Heart right ventricle (tissue), 16 donors: Measurements from ENCODE around the gene OR51F2. TPM values are rescaled to one million over a fixed set of nuclear protein-coding genes. Genes with fewer than 3 reads are reported as not detected.
"Not testable (repeated sequence)": the region's sequence is repeated elsewhere in the genome, so short reads cannot be mapped to it uniquely, and the experiment has no call there.

Source experiments
- ATAC-seq, 8 donors: fragments of 200-7000 bp; cut with Tn5 transposase; one replicate each; pipeline ENCODE4 v1.9.1; 2020; ENCODE audit warnings: mild to moderate bottlenecking in 8 of 8, moderate library complexity in 8 of 8, moderate number of reproducible peaks in 1 of 8
- DNase-seq, 2 donors: peaks; one replicate each; pipeline ENCODE4 v3.0.0-alpha.2; 2020
- H3K27ac ChIP-seq, 10 donors: fragments of 200-600 bp; sonication (generic) in 2 of 10; one replicate each; pipeline versions ENCODE4 v1.5.0 to v1.8.0; 2020 to 2022; ENCODE audit warnings: mild to moderate bottlenecking in 3 of 10
- H3K27me3 ChIP-seq, 7 donors: fragments of 200-600 bp; one replicate each; pipeline ENCODE4 v1.8.0; 2021 to 2022; ENCODE audit warnings: mild to moderate bottlenecking in 2 of 7
- H3K36me3 ChIP-seq, 9 donors: fragments of 200-600 bp; sonication (generic) in 1 of 9; one replicate each; pipeline versions ENCODE4 v1.5.0 to v1.8.0; 2020 to 2022; ENCODE audit warnings: mild to moderate bottlenecking in 2 of 9
- H3K4me1 ChIP-seq, 9 donors: fragments of 200-600 bp; sonication (generic) in 1 of 9; one replicate each; pipeline versions ENCODE4 v1.5.0 to v1.8.0; 2020 to 2022; ENCODE audit warnings: mild to moderate bottlenecking in 4 of 9
- H3K4me3 ChIP-seq, 10 donors: fragments of 200-600 bp; sonication (generic) in 2 of 10; one replicate each; pipeline versions ENCODE4 v1.5.0 to v1.8.0; 2020 to 2022; ENCODE audit warnings: mild to moderate bottlenecking in 7 of 10, moderate library complexity in 2 of 10
- H3K9me3 ChIP-seq, 11 donors: fragments of 200-600 bp in 10 of 11; sonication (generic) in 2 of 11; one replicate each; pipeline versions ENCODE4 v1.5.0 to v1.8.0; 2013 to 2022; ENCODE audit warnings: mild to moderate bottlenecking in 2 of 11, control low read depth in 1 of 11, moderate library complexity in 1 of 11
- WGBS, 2 donors: extraction: QIAGEN DNeasy Blood & Tissue Kit; methylation state at CpG; one replicate each; pipeline ENCODE4 v1.1.7; 2013; ENCODE audit warnings: inconsistent platforms in 1 of 2; 5-methylcytosine and 5-hydroxymethylcytosine counted together
- intact Hi-C, 10 donors: fragments of 100-400 bp; cut with DNase I; formaldehyde crosslinking; loops; one replicate each; pipeline versions ENCODE4 v1.11.1 to v1.14.2; 2022
- long read RNA-seq, 3 donors: library from polyadenylated mRNA; unstranded; transcript quantifications; one replicate each; pipeline ENCODE4 v2.0.0, GENCODE V29; 2020 to 2021
- polyA plus RNA-seq, 2 donors: library from polyadenylated mRNA; stranded (reverse); fragments of 200-250 nt; gene quantifications; one replicate each; pipeline ENCODE4 v1.2.3, GENCODE V29; 2013
- total RNA-seq, 10 donors: library from RNA; stranded (reverse); fragmentation: NEBNext Ultra II Directional in 3 of 10; extraction: Animal tissue kit (Norgen Biotek cat#: 25700) in 3 of 10; gene quantifications; one replicate each; pipeline versions ENCODE4 v1.2.1 to v1.2.4, GENCODE V29; 2021 to 2023
- TF ChIP-seq, protein P1 (sequence below), 9 donors: fragments of 200-600 bp; sonication (generic) in 2 of 9; IDR thresholded peaks; one replicate each; pipeline versions ENCODE4 v1.5.0 to v1.8.0; 2021 to 2022; ENCODE audit warnings: antibody characterized with exemption in 9 of 9, mild to moderate bottlenecking in 5 of 9, moderate library complexity in 1 of 9
- donor health status: Arrhythmogenic right ventricular cardiomyopathy.
- donor health status: ischemic (EF 13 %, LVEDD 7.1; RV severe dilation, severe dysfunction).
- donor health status: healthy with polysubstance abuse.
- donor health status: DM: no; HTN: yes; CAD: no.
- donor health status: DM: no; HTN: no; CAD: no.
- donor health status: ischemic (EF 25% LVEDD 6.9; RV normal size, moderate dysfunction).
- donor health status: ischemic (EF 25% LVEDD 5.7; RV mildly dilated, moderate dysfunction).
- donor health status: healthy.
- donor health status: DM: yes; HTN: yes; CAD: no.
- donor health status: Ischemic cardiomyopathy.
- donor health status: ischemic (EF 35%, LVEDD 5.7; RV mildly dilated, moderate dysfunction).
- donor health status: nonischemic (EF 11% LVEDD 7.7; RV severe dilation, severe dysfunction).
- donor health status: DM: yes; HTN: yes; CAD: no.
- donor health status: PGD.
- donor health status: ischemic (EF 29% LVEDD 5.4; RV normal size, mild dysfunction).
- donor health status: nonischemic (EF 23%, LVEDD 6.1; RV moderate dilation, normal function).

Gene OR51F2, protein sequence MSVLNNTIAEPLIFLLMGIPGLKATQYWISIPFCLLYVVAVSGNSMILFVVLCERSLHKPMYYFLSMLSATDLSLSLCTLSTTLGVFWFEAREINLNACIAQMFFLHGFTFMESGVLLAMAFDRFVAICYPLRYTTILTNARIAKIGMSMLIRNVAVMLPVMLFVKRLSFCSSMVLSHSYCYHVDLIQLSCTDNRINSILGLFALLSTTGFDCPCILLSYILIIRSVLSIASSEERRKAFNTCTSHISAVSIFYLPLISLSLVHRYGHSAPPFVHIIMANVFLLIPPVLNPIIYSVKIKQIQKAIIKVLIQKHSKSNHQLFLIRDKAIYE
- total RNA-seq (not detected), polyA plus RNA-seq (not detected)
- long read RNA-seq, donor 1 = 0 reads
- long read RNA-seq, donor 2 = 0 reads
- long read RNA-seq, donor 3 = 0 reads

DNA sequence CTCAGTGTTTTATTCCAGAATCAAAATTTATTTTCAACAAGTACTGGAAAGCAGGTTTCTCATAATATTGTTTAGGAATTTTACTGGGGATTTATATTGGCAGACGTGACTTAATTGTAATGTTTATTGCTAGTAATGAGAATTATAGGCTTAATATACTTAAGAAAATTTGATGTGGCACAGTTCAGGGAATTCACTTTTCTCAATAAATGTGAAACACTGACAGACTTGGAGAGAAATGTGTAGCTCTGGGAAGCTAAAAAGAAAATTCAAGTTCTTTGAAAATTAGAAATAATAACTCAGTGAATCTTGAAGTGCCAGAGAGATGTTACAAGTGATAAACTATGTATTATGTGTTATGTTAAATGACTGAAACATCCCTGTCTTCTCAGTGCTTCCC lies at the start of gene OR51F2:
Gene OR51F2, plus strand, starts transcription at position 301 of the 400 bp plus-strand sequence. CDS start 101 bp downstream, outside the sequence.
- TF ChIP-seq, protein P1, sequence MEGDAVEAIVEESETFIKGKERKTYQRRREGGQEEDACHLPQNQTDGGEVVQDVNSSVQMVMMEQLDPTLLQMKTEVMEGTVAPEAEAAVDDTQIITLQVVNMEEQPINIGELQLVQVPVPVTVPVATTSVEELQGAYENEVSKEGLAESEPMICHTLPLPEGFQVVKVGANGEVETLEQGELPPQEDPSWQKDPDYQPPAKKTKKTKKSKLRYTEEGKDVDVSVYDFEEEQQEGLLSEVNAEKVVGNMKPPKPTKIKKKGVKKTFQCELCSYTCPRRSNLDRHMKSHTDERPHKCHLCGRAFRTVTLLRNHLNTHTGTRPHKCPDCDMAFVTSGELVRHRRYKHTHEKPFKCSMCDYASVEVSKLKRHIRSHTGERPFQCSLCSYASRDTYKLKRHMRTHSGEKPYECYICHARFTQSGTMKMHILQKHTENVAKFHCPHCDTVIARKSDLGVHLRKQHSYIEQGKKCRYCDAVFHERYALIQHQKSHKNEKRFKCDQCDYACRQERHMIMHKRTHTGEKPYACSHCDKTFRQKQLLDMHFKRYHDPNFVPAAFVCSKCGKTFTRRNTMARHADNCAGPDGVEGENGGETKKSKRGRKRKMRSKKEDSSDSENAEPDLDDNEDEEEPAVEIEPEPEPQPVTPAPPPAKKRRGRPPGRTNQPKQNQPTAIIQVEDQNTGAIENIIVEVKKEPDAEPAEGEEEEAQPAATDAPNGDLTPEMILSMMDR (IDR thresholded peaks at IDR 0.05) = no peak
- H3K4me1 ChIP-seq = no peaks in the 10 kb centered on the region
- H3K27ac ChIP-seq = no peak within 1 kb of the TSS
- H3K36me3 ChIP-seq = no peaks in the 10 kb centered on the region
- no peaks in the 10 kb centered on the region for H3K9me3 ChIP-seq
- intact Hi-C loops = no loop called here
- WGBS, 2 donors = 91 to 100% methylated on average over 1 of the region's 1 CpG
- H3K4me3 ChIP-seq = no peak within 1 kb of the TSS
- no peak for ATAC-seq
- H3K27me3 ChIP-seq = no peaks in the 10 kb centered on the region
- DNase-seq = no peak

DNA sequence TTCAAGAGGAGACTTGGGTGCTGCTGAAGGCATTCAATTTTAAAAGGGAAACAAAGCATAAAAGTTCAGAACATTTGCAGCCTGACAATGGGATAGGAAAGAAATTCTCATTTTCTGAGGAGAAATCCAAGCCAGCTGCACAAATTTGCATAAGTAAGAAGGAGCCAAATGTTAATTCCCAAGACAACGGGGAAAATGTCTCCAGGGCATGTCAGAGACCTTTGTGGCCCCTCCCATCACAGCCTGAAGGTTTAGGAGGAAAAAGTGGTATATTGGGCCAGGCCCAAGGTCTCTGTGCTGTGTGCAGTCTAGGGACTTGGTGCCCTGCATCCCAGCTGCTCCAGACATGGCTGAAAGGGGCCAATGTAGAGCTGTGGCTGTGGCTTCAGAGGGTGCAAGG lies 38.7 kb upstream of the OR51F2 start:
- DNase-seq = no peak
- 45 to 72% methylated on average over 1 of the region's 1 CpG for WGBS, 2 donors

DNA sequence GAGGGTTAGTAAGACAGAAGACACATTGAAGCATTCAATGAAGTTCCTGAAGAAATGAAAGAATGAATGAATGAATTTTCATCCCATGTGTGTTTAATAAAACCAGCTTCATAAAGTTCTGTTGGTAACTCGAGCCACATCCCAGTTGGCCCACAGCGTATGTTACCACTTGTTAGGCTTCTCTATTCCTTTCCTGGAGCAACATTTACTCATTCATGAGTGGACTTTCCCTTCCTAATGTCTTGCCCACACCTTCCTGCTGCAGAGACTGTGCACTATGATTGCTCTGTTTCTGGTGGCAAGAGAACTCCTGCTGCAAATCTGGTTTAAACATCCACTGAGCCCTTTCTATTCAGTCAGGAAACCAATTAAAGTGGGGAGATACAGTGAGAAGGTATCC lies 23.9 kb upstream of the OR51F2 start:
- no peak overlapping the region for H3K27ac ChIP-seq
- no peak for DNase-seq
- H3K27me3 ChIP-seq = no peaks in the 10 kb centered on the region

More for the DNA sequence above, 38.7 kb upstream of the OR51F2 start:
- H3K4me1 ChIP-seq = no peaks in the 10 kb centered on the region
- TF ChIP-seq, protein P1 (IDR thresholded peaks at IDR 0.05) = no peak
- peaks cover 0 to 6% (median 0%) of the 10 kb centered on the region in 11 donors for H3K9me3 ChIP-seq
- H3K4me3 ChIP-seq = no peak overlapping the region
- intact Hi-C loops = no loop called here
- no peak overlapping the region for H3K27ac ChIP-seq
- no peaks in the 10 kb centered on the region for H3K27me3 ChIP-seq
- no peaks in the 10 kb centered on the region for H3K36me3 ChIP-seq
- ATAC-seq = no peak

DNA sequence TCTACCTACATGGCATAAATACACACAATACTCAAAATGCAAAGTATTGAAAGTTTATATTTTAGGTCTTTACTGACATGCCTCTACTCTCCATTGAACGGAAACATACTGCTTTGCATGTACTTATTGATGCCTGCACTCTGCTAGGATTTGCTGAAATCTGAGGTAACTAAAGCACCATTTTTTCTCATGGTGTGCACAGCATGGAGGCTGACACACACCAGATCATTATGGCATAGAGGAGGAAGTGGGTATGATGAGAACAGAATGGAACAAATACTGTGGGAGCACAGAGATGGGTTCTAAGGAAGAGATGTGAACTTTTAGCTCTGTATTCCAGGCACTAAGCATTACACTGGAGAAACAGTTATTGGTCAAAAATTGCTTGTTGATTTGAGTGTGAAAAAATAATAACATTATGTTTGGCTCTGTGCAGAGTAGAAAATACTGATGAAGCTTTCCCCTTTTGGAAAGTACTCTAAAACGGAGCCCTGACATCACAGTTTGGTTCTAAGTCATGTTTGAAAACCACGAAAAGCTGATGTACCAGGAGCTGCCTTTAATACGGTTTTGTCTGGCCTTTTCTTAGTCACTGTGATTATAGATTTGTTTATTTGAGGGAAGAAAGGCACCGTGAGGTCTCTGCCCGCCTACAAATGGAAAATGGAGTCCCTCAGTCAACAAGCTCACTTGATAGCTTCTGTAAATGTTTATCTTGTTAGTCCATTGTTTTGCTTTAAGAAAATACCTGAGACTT lies 22.5 kb upstream of the OR51F2 start:
- DNase-seq (no peak), ATAC-seq (no peak)
- no peaks in the 10 kb centered on the region for H3K4me1 ChIP-seq
- no peaks in the 10 kb centered on the region for H3K27me3 ChIP-seq
- H3K4me3 ChIP-seq = no peak overlapping the region
- no peaks in the 10 kb centered on the region for H3K9me3 ChIP-seq
- WGBS, 2 donors = 81 to 83% methylated on average over 6 of the region's 6 CpGs
- H3K36me3 ChIP-seq = no peaks in the 10 kb centered on the region
- TF ChIP-seq, protein P1 (IDR thresholded peaks at IDR 0.05) = no peak
- H3K27ac ChIP-seq = no peak overlapping the region
- intact Hi-C loops = no loop called here

More for the DNA sequence above, 23.9 kb upstream of the OR51F2 start:
- TF ChIP-seq, protein P1 (IDR thresholded peaks at IDR 0.05) = no peak
- no peak overlapping the region for H3K4me3 ChIP-seq
- no peaks in the 10 kb centered on the region for H3K9me3 ChIP-seq
- no peaks in the 10 kb centered on the region for H3K4me1 ChIP-seq
- no peaks in the 10 kb centered on the region for H3K36me3 ChIP-seq
- ATAC-seq = no peak
- 20 to 28% methylated on average over 2 of the region's 2 CpGs for WGBS, 2 donors
- intact Hi-C loops = no loop called here

DNA sequence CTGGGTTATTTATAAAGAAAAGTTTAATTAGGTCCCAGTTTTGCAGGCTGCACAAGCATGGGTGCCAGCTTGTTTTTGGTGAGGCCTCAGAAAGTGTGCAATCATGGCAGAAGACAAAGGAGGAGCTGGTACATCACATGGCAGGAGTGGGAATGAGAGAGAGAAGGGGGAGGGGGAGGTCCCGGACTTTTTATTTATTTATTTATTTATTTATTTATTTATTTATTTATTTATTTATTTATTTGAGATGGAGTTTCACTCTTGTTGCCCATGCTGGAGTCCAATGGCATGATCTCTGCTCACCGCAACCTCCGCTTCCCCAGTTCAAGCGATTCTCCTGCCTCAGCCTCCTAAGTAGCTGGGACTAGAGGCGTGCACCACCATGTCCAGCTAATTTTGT lies 19.8 kb upstream of the OR51F2 start:
- not testable (repeated sequence) for ATAC-seq, H3K4me3 ChIP-seq, H3K36me3 ChIP-seq, H3K9me3 ChIP-seq, H3K27ac ChIP-seq, DNase-seq, H3K27me3 ChIP-seq, H3K4me1 ChIP-seq
- intact Hi-C loops = loop anchor here in 1 of 10 donors (1.0 kb wide), 1 partner anchor 132 kb away; no protein-coding TSS in a partner anchor
- WGBS, 2 donors = 75 to 76% methylated on average over 5 of the region's 5 CpGs
